ENCODE data around the gene PLPPR1.

PLPPR1 gene

GRCh38 chr9:101119206-101119819 is 90.8 kb downstream of the PLPPR1 start (continued):
- TF ChIP-seq TSHZ2 (CRISPR knock-in tag; IDR thresholded peaks at IDR 0.05) (no peak), ZNF565 (CRISPR knock-in tag; conservative IDR thresholded peaks at IDR 0.05; ENCODE audit: low read depth) (no peak), ARNTL (CRISPR knock-in tag; IDR thresholded peaks at IDR 0.05; ENCODE audit: borderline replicate concordance, low read depth) (no peak), ZNF8 (CRISPR knock-in tag; IDR thresholded peaks at IDR 0.05) (no peak), PPARA (CRISPR knock-in tag; IDR thresholded peaks at IDR 0.05; ENCODE audit: borderline replicate concordance) (no peak), TOX (CRISPR knock-in tag; IDR thresholded peaks at IDR 0.05; ENCODE audit: borderline replicate concordance) (no peak), ZFP30 (CRISPR knock-in tag; IDR thresholded peaks at IDR 0.05) (no peak)

- TF ChIP-seq OSR1 (CRISPR knock-in tag; IDR thresholded peaks at IDR 0.05) (no peak), ARNTL (CRISPR knock-in tag; IDR thresholded peaks at IDR 0.05; ENCODE audit: borderline replicate concordance, low read depth) (no peak), ZFP3 (CRISPR knock-in tag; IDR thresholded peaks at IDR 0.05) (no peak), SNAI2 (CRISPR knock-in tag; IDR thresholded peaks at IDR 0.05) (no peak), PATZ1 (CRISPR knock-in tag; IDR thresholded peaks at IDR 0.05; ENCODE audit: borderline replicate concordance) (no peak), TCF4 (CRISPR knock-in tag; IDR thresholded peaks at IDR 0.05; ENCODE audit: borderline replicate concordance) (no peak), TOX (CRISPR knock-in tag; IDR thresholded peaks at IDR 0.05; ENCODE audit: borderline replicate concordance) (no peak), ZNF565 (CRISPR knock-in tag; conservative IDR thresholded peaks at IDR 0.05; ENCODE audit: low read depth) (no peak), CSDC2 (CRISPR knock-in tag; IDR thresholded peaks at IDR 0.05) (no peak), CSRNP3 (CRISPR knock-in tag; IDR thresholded peaks at IDR 0.05) (no peak), CREB5 (CRISPR knock-in tag; IDR thresholded peaks at IDR 0.05; ENCODE audit: low read depth) (no peak), TSHZ2 (CRISPR knock-in tag; IDR thresholded peaks at IDR 0.05) (no peak), ESRRG (CRISPR knock-in tag; IDR thresholded peaks at IDR 0.05) (no peak), ZNF70 (CRISPR knock-in tag; IDR thresholded peaks at IDR 0.05) (no peak)
- ATAC-seq: no peak
Observed at GRCh38 chr9:101121836-101122399, 93.4 kb downstream of the PLPPR1 start.

- ATAC-seq: no peak
- TF ChIP-seq ZFP3 (CRISPR knock-in tag; IDR thresholded peaks at IDR 0.05): no peak
- no peak for TF ChIP-seq OSR1 (CRISPR knock-in tag; IDR thresholded peaks at IDR 0.05)
- TF ChIP-seq GLIS3 (CRISPR knock-in tag; IDR thresholded peaks at IDR 0.05): no peak
- TF ChIP-seq ZC3H10 (CRISPR knock-in tag; IDR thresholded peaks at IDR 0.05): no peak
- TF ChIP-seq PATZ1 (CRISPR knock-in tag; IDR thresholded peaks at IDR 0.05; ENCODE audit: borderline replicate concordance): no peak
- TF ChIP-seq CREB5 (CRISPR knock-in tag; IDR thresholded peaks at IDR 0.05; ENCODE audit: low read depth): no peak
- TF ChIP-seq CSDC2 (CRISPR knock-in tag; IDR thresholded peaks at IDR 0.05): no peak
- TF ChIP-seq BACH2 (CRISPR knock-in tag; IDR thresholded peaks at IDR 0.05; ENCODE audit: borderline replicate concordance): no peak
- TF ChIP-seq SNAI2 (CRISPR knock-in tag; IDR thresholded peaks at IDR 0.05): no peak
- no peak for TF ChIP-seq ZNF565 (CRISPR knock-in tag; conservative IDR thresholded peaks at IDR 0.05; ENCODE audit: low read depth)
- no peak for TF ChIP-seq ESRRG (CRISPR knock-in tag; IDR thresholded peaks at IDR 0.05)
- TF ChIP-seq CSRNP3 (CRISPR knock-in tag; IDR thresholded peaks at IDR 0.05): no peak
- TF ChIP-seq PPARA (CRISPR knock-in tag; IDR thresholded peaks at IDR 0.05; ENCODE audit: borderline replicate concordance): no peak
Observed at GRCh38 chr9:101126556-101126955, 98.0 kb downstream of the PLPPR1 start.
